Ascending aorta (tissue), 2 donors: ENCODE measurements around the gene ARHGEF7. TPM values are rescaled to one million over a fixed set of nuclear protein-coding genes. Genes with fewer than 3 reads are reported as not detected.

ENCODE experiments used
- DNase-seq, 2 donors: peaks; one replicate each; pipeline ENCODE4 v3.0.0-alpha.2; 2019; ENCODE audit warnings: low spot score in 2 of 2
- H3K27ac ChIP-seq, 2 donors: fragments of 200-600 bp; sonication (generic); one replicate each; pipeline ENCODE4 v1.5.1; 2016 to 2017; ENCODE audit warnings: mild to moderate bottlenecking in 1 of 2
- H3K27me3 ChIP-seq: fragments of 200-600 bp; sonication (generic); one replicate; pipeline ENCODE4 v1.5.1; 2017
- H3K36me3 ChIP-seq, 2 donors: fragments of 200-600 bp; sonication (generic); one replicate each; pipeline ENCODE4 v1.5.1; 2016
- H3K4me1 ChIP-seq, 2 donors: fragments of 200-600 bp; sonication (generic); one replicate each; pipeline ENCODE4 v1.5.1; 2016 to 2017; ENCODE audit warnings: mild to moderate bottlenecking in 1 of 2
- H3K4me3 ChIP-seq, 2 donors: fragments of 200-600 bp; sonication (generic); one replicate each; pipeline ENCODE4 v1.5.1; 2016 to 2017; ENCODE audit warnings: mild to moderate bottlenecking in 1 of 2
- H3K9me3 ChIP-seq, 2 donors: fragments of 200-600 bp; sonication (generic); one replicate each; pipeline ENCODE4 v1.5.1; 2016
- CTCF ChIP-seq, 3 experiments: fragments of 200-600 bp in 2 of 3; fragments of 450-650 bp in 1 of 3; sonication (generic) in 2 of 3; IDR thresholded peaks; one replicate each; pipeline ENCODE4 v1.5.1; 2016 to 2019; ENCODE audit warnings: antibody characterized with exemption in 3 of 3, mild to moderate bottlenecking in 1 of 3, moderate library complexity in 1 of 3
- intact Hi-C: fragments of 100-400 bp; cut with DNase I; formaldehyde crosslinking; loops from one replicate; pipeline ENCODE4 v1.15.1; 2023
- total RNA-seq: library from RNA; depleted of rRNA; stranded (reverse); fragments of >200 nt; gene quantifications from one replicate; pipeline ENCODE4 v1.1.0, GENCODE V29; 2016

ARHGEF7 gene
- total RNA-seq, 1 donor from 2014 or later: 32.2 TPM

- intact Hi-C loops: no loop called here
- Histone ChIP-seq H3K4me1 (no peaks in the 10 kb centered on the region), H3K4me3 (no peak overlapping the region), H3K36me3 (peaks cover 0 to 6% of the 10 kb centered on the region in 2 donors), H3K27ac (no peak overlapping the region), H3K9me3 (no peaks in the 10 kb centered on the region), H3K27me3 (no peaks in the 10 kb centered on the region)
- TF ChIP-seq CTCF (IDR thresholded peaks at IDR 0.05): no peak
- no peak for DNase-seq
Observed at GRCh38 chr13:111322916-111323331, 207.8 kb downstream of the ARHGEF7 start.

GRCh38 chr13:111323549-111323948 lies 208.4 kb downstream of the ARHGEF7 start:
- no peak for DNase-seq
- TF ChIP-seq CTCF (IDR thresholded peaks at IDR 0.05): no peak
- Histone ChIP-seq H3K36me3 (peaks cover 0 to 6% of the 10 kb centered on the region in 2 donors), H3K9me3 (no peaks in the 10 kb centered on the region), H3K4me3 (no peak overlapping the region), H3K27me3 (no peaks in the 10 kb centered on the region), H3K27ac (no peak overlapping the region), H3K4me1 (no peaks in the 10 kb centered on the region)
- intact Hi-C loops: no loop called here

- Histone ChIP-seq H3K9me3 (no peaks in the 10 kb centered on the region), H3K27me3 (no peaks in the 10 kb centered on the region), H3K4me3 (no peak overlapping the region), H3K36me3 (peaks cover 0 to 9% of the 10 kb centered on the region in 2 donors), H3K27ac (no peak overlapping the region), H3K4me1 (no peaks in the 10 kb centered on the region)
- no peak for DNase-seq
- TF ChIP-seq CTCF (IDR thresholded peaks at IDR 0.05): no peak
- intact Hi-C loops: no loop called here
Observed at GRCh38 chr13:111323950-111324651, 209.0 kb downstream of the ARHGEF7 start.

- H3K27me3 ChIP-seq: no peaks in the 10 kb centered on the region
- no peak for TF ChIP-seq CTCF (IDR thresholded peaks at IDR 0.05)
- H3K36me3 ChIP-seq: peaks cover 0 to 9% of the 10 kb centered on the region in 2 donors
- DNase-seq: peak in 1 of 2 donors; percentile 50
- intact Hi-C loops: no loop called here
- no peak overlapping the region for H3K27ac ChIP-seq
- no peak overlapping the region for H3K4me3 ChIP-seq
- no peaks in the 10 kb centered on the region for H3K4me1 ChIP-seq
- H3K9me3 ChIP-seq: no peaks in the 10 kb centered on the region
Observed at GRCh38 chr13:111324736-111325135, 209.6 kb downstream of the ARHGEF7 start.

GRCh38 chr13:111325146-111325890 lies 210.2 kb downstream of the ARHGEF7 start:
- intact Hi-C loops: no loop called here

More at GRCh38 chr13:111325146-111325890, 210.2 kb downstream of the ARHGEF7 start:
- Histone ChIP-seq H3K27me3 (no peaks in the 10 kb centered on the region), H3K4me1 (no peaks in the 10 kb centered on the region), H3K9me3 (no peaks in the 10 kb centered on the region), H3K27ac (no peak overlapping the region), H3K36me3 (peaks cover 0 to 9% of the 10 kb centered on the region in 2 donors), H3K4me3 (no peak overlapping the region)
- TF ChIP-seq CTCF (IDR thresholded peaks at IDR 0.05): no peak
- DNase-seq: no peak
